ENCODE results near the gene CYFIP1.

DNA sequence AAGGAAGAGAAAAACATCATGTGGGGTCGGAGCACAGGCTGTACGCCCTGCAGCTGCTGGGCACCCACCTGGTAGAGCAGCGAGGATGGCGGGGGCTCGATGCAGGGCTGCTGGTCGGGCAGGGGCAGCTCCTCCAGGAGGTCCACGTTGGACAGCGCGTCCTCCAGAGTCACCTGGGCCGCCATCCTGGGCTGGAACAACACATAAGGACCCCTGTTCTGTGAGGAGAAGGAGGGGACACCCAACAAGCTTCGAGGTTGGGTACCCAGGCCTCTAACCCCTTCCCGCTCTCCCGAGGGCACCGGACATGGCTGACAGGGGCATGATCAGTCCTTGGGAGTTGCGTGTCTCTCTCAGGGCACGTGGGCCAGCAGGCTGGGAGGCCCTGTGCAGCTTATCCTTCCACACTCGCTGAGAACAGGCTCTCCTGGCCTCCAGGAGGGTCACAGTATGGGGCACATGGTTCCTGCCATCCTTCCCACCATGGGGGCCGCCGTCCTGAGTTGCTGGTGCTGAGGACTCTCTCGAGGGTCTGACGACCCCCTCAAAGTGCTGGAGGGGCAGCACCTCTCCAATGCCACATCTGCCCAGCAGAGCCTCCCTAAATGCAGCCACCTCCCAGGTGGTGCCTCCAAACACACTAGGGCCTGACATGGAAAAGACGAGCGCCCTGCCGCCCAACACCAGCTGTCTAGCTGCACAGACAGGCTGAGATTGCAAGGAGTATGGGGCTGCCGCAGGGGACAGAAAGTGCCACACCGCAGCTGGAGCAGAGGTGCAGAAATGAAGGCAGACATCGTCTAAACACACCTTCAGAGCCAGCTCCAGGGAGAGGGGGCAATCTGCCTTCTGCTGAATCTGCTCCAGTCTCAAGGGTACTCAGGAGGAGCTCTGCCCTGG lies 32.8 kb downstream of the CYFIP1 start:
- TF ChIP-seq USF2 (IDR thresholded peaks at IDR 0.05; ENCODE audit: low read length) (no peak), CTCF (IDR thresholded peaks at IDR 0.05; ENCODE audit: control extremely low read depth in 1 of 3, insufficient read depth in 1 of 3, low read depth in 1 of 3, low read length in 3 of 3) (no peak), EZH2 (IDR thresholded peaks at IDR 0.05; ENCODE audit: low read depth, low read length, severe bottlenecking) (no peak), RNF2 (IDR thresholded peaks at IDR 0.05; ENCODE audit: borderline replicate concordance, low read depth, low read length, missing control alignments, poor library complexity, severe bottlenecking) (no peak), RAD21 (IDR thresholded peaks at IDR 0.05 in 1 of 2, conservative IDR thresholded peaks at IDR 0.05 in 1 of 2; ENCODE audit: low read depth in 2 of 2, low read length in 2 of 2) (no peak), KDM1A (IDR thresholded peaks at IDR 0.05; ENCODE audit: borderline replicate concordance, low read length) (no peak), GABPA (IDR thresholded peaks at IDR 0.05; ENCODE audit: borderline replicate concordance, insufficient read depth, low read length) (no peak), EGR1 (IDR thresholded peaks at IDR 0.05; ENCODE audit: borderline replicate concordance, low read depth, low read length) (no peak), POLR2A (IDR thresholded peaks at IDR 0.05; ENCODE audit: control extremely low read depth in 1 of 2, low read depth in 2 of 2, low read length in 2 of 2) (no peak), HDAC2 (IDR thresholded peaks at IDR 0.05; ENCODE audit: borderline replicate concordance in 1 of 2, low read depth in 2 of 2, low read length in 2 of 2) (no peak), SP1 (IDR thresholded peaks at IDR 0.05; ENCODE audit: low read depth, low read length) (no peak), EP300 (IDR thresholded peaks at IDR 0.05; ENCODE audit: borderline replicate concordance in 1 of 2, low read depth in 2 of 2, low read length in 2 of 2) (no peak)

All from H1 (cell line).